PFSK-1 (cell line): ENCODE measurements around the gene NAT16.

Experiments used
- FOXP2 ChIP-seq: optimal IDR thresholded peaks from 2 replicates; pipeline ENCODE3; 2011; ENCODE audit warnings: borderline replicate concordance, control low read depth, inconsistent platforms; ENCODE audit not compliant: insufficient read depth; ENCODE audit errors: extremely low read length, extremely low read depth
- POLR2AphosphoS5 ChIP-seq: IDR thresholded peaks from 2 replicates; pipeline ENCODE4 v1.6.1; 2012; ENCODE audit warnings: low read depth, mild to moderate bottlenecking, control low read depth, low read length, moderate library complexity
- REST ChIP-seq, 2 experiments: IDR thresholded peaks; 2 replicates each; pipeline versions ENCODE4 v1.6.1 to v1.8.0; 2011 to 2012; ENCODE audit warnings: low read depth in 2 of 2, low read length in 2 of 2, control low read depth in 1 of 2, inconsistent platforms in 1 of 2, mild to moderate bottlenecking in 1 of 2, moderate library complexity in 1 of 2; ENCODE audit not compliant: insufficient read depth in 1 of 2
- SIN3A ChIP-seq: IDR thresholded peaks from 2 replicates; pipeline ENCODE4 v1.6.1; 2012; ENCODE audit warnings: mild to moderate bottlenecking, low read length, moderate library complexity, borderline replicate concordance; ENCODE audit not compliant: insufficient read depth
- TAF1 ChIP-seq: IDR thresholded peaks from 2 replicates; pipeline ENCODE4 v1.6.1; 2012; ENCODE audit warnings: low read length, control low read depth, borderline replicate concordance; ENCODE audit not compliant: insufficient read depth

Gene NAT16

GRCh38 chr7:101125989-101126650, 54.0 kb downstream of the NAT16 start:
- TF ChIP-seq POLR2AphosphoS5 (no peak), SIN3A (no peak), FOXP2 (no peak), TAF1 (no peak), REST (IDR thresholded peaks at IDR 0.05; ENCODE audit: insufficient read depth in 1 of 2, low read depth in 2 of 2, low read length in 2 of 2) (no peak)

- TF ChIP-seq FOXP2 (no peak), TAF1 (peak; percentile 24; the same call in 1 of the 2 replicates)
These were observed 55.6 kb downstream of the NAT16 start for GRCh38 chr7:101124376-101125056.

DNA sequence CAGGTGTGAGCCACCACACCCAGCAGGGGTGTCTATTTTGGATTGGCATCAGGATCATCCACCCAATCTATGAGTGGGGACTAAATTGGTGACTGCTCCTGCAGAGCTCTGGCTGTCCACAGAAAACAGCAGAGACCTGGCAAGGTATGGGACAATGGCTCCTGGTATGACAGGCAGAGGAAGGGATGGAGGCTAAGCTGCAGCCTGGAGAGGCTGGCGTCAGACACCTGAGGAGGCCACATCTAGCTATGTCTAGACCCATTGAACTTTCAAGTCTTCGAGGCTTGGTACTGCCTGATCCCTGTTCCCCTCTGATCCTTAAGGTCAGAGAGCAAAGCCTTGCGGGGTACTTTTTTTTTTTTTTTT, 56.4 kb downstream of the NAT16 start:
- TF ChIP-seq FOXP2 = no peak
- no peak for TF ChIP-seq REST (IDR thresholded peaks at IDR 0.05; ENCODE audit: insufficient read depth in 1 of 2, low read depth in 2 of 2, low read length in 2 of 2)
- TF ChIP-seq SIN3A = no peak
- TF ChIP-seq TAF1 = no peak
- no peak for TF ChIP-seq POLR2AphosphoS5

DNA sequence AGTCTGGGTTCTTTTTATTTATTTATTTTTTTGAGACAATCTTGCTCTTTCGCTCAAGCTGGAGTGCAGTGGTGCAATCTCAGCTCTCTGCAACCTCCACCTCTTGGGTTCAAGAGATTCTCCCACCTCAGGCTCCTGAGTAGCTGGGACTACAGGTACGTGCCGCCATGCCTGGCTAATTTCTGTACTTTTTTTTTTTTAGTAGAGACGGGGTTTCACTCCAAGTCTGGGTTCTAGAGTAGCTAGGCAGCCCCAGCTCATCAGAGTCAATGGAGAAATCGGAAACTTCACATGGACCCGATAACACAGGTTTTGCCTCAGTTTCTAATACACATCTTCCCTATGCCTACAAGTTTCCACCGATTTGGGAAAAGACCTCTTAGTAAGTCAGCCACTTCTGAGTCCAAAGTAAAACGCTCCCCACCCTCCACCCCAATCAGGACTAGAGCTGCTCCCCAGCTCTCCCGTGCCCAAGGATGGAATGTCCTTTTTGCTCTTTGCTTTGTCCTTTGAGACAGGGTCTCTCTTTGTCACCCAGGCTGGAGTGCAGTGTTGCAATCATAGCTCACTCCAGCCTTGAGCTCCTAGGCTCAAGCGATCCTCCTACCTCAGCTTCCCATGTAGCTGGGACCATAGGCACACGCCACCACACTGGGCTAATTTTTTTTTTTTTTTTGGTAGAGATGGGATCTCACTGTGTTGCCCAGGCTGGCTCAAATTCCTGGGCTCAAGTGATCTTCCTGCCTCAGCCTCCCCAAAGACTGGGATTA, 57.0 kb downstream of the NAT16 start:
- TF ChIP-seq REST (IDR thresholded peaks at IDR 0.05; ENCODE audit: insufficient read depth in 1 of 2, low read depth in 2 of 2, low read length in 2 of 2) (no peak), SIN3A (no peak), FOXP2 (no peak), POLR2AphosphoS5 (no peak), TAF1 (no peak)

DNA sequence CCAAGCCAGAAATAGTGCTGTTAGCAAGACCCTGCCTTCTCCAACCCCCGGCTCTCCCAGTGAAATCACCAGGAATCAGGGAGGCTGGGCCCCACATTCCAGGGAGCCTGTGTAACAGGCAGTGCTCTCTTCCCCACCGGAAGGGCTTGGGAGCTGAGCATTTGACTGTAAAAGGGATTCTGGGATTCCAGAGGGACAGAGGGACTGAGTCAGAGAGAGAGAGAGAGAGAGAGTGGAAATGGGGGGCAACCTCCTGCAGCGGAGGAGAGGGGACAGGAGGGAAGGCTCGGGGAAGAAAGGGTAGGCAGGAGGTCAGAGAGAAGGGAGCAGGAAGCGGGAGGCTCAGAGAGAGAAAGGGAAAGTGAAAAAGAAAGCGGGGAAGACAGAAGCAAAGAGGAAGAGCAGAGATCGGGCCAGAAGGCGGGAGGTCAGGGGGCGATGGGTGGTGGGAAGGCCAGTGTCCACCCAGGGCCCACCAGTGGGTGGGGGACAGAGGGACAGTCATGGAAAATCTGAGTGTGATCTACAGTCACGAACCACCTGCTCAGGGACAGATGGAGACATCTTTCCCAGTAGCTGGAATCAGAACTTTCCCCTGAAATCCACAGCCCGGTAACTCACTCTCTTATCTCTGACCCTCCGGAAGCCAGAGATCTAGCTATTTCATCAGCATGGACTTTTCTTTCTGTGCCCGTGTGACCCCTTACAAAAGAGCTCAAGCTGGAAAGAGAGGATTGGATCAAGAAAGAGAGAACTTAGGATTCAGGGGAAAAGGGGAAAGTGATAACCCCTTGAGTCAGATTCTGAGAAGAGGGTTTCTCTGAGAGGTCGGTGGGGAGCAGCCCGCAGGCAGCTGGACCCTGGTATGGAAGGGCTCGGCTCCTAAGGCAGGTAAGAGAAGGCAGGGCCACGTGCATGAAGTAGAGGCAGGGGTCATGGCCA, 57.8 kb downstream of the NAT16 start:
- TF ChIP-seq FOXP2 (no peak), SIN3A (0 out of 2 replicates have a peak, but pooled peaks have one; percentile 17), TAF1 (no peak), REST (IDR thresholded peaks at IDR 0.05; ENCODE audit: insufficient read depth in 1 of 2, low read depth in 2 of 2, low read length in 2 of 2) (no peak), POLR2AphosphoS5 (peak; percentile 54)
